Sigmoid colon (tissue), 7 donors: Measurements from ENCODE around the gene PRKG1. TPM values are rescaled to one million over a fixed set of nuclear protein-coding genes. Genes with fewer than 3 reads are reported as not detected.

Experiments used
- DNase-seq: peaks from one replicate; pipeline ENCODE4 v3.0.0-alpha.2; 2019
- H3K27ac ChIP-seq, 4 donors: fragments of 200-600 bp; sonication (generic); one replicate each; pipeline ENCODE4 v1.5.1; 2016 to 2019; ENCODE audit warnings: mild to moderate bottlenecking in 1 of 4
- H3K27me3 ChIP-seq, 3 donors: fragments of 200-600 bp; sonication (generic); one replicate each; pipeline ENCODE4 v1.5.1; 2019; ENCODE audit warnings: mild to moderate bottlenecking in 1 of 3
- H3K36me3 ChIP-seq, 4 donors: fragments of 200-600 bp; sonication (generic); one replicate each; pipeline ENCODE4 v1.5.1; 2016 to 2019
- H3K4me1 ChIP-seq, 4 donors: fragments of 200-600 bp; sonication (generic); one replicate each; pipeline ENCODE4 v1.5.1; 2017 to 2019
- H3K4me3 ChIP-seq, 4 donors: fragments of 200-600 bp; sonication (generic); one replicate each; pipeline ENCODE4 v1.5.1; 2017 to 2019; ENCODE audit warnings: mild to moderate bottlenecking in 2 of 4, moderate library complexity in 1 of 4
- H3K9me3 ChIP-seq, 4 donors: fragments of 200-600 bp in 3 of 4; sonication (generic) in 3 of 4; one replicate each; pipeline versions ENCODE4 v1.5.1 to v1.6.1; 2013 to 2019
- CTCF ChIP-seq, 4 experiments: fragments of 450-650 bp in 3 of 4; fragments of 200-600 bp in 1 of 4; IDR thresholded peaks; one replicate each; pipeline ENCODE4 v1.5.1; 2016 to 2019; ENCODE audit warnings: antibody characterized with exemption in 4 of 4, mild to moderate bottlenecking in 3 of 4, moderate library complexity in 2 of 4
- EP300 ChIP-seq, 4 donors: sonication (generic); formaldehyde crosslinking; IDR thresholded peaks; one replicate each; pipeline ENCODE4 v1.6.1; 2017; ENCODE audit warnings: antibody characterized with exemption in 4 of 4
- POLR2A ChIP-seq, 2 donors: fragments of 450-650 bp; IDR thresholded peaks; one replicate each; pipeline ENCODE4 v1.6.1; 2016; ENCODE audit warnings: antibody characterized with exemption in 2 of 2, mild to moderate bottlenecking in 2 of 2, moderate library complexity in 2 of 2
- POLR2AphosphoS5 ChIP-seq, 4 donors: sonication (generic); formaldehyde crosslinking; IDR thresholded peaks; one replicate each; pipeline ENCODE4 v1.6.1; 2017; ENCODE audit warnings: antibody characterized with exemption in 4 of 4
- WGBS, 2 donors: extraction: QIAGEN DNeasy Blood & Tissue Kit; methylation state at CpG; one replicate each; pipeline ENCODE4 v1.1.7; 2013; 5-methylcytosine and 5-hydroxymethylcytosine counted together
- intact Hi-C: fragments of 100-400 bp; cut with DNase I; formaldehyde crosslinking; loops from one replicate; pipeline ENCODE4 v1.15.1; 2023
- polyA plus RNA-seq, 3 donors: library from polyadenylated mRNA; stranded (reverse); fragments of 200-250 nt; gene quantifications; one replicate each; pipeline ENCODE4 v1.2.3, GENCODE V29; 2013
- small RNA-seq, 3 donors: library from RNA; depleted of rRNA; stranded (forward); fragments of <200 nt; gene quantifications; one replicate each; pipeline ENCODE3, GENCODE V24; 2016
- total RNA-seq, 4 donors: library from RNA; depleted of rRNA; stranded (reverse); fragments of >200 nt; gene quantifications; one replicate each; pipeline ENCODE4 v1.1.0, GENCODE V29; 2016
- donor health status: healthy with polysubstance abuse.
- donor health status: Bipolar disorder and iron deficiency.
- donor health status: healthy.

The PRKG1 gene
- total and polyA plus RNA-seq, 7 donors, result 3.7 to 92.9 (median 60.2) TPM

GRCh38 chr10:52347327-52347667 lies 1273.0 kb downstream of the PRKG1 start:
- peak; percentile 60 for DNase-seq
- H3K9me3 ChIP-seq, result no peaks in the 10 kb centered on the region
- no peaks in the 10 kb centered on the region for H3K36me3 ChIP-seq
- H3K4me3 ChIP-seq, result no peak overlapping the region
- H3K27me3 ChIP-seq, result no peaks in the 10 kb centered on the region
- H3K4me1 ChIP-seq, result no peaks in the 10 kb centered on the region
- intact Hi-C loops, result no loop called here
- no peak overlapping the region for H3K27ac ChIP-seq
- TF ChIP-seq POLR2A (IDR thresholded peaks at IDR 0.05) (no peak), EP300 (IDR thresholded peaks at IDR 0.05) (no peak), CTCF (IDR thresholded peaks at IDR 0.05) (no peak), POLR2AphosphoS5 (IDR thresholded peaks at IDR 0.05) (no peak)
- WGBS, 2 donors, result 91 to 93% methylated on average over 5 of the region's 5 CpGs

Small RNA genes within 50 kb of the gene (small RNA-seq; reads per million reads assigned to genes)
- gene MIR605, result 0 to 0.18 (median 0) reads per million in 3 donors

Other genes with a start within 250 kb of the PRKG1 start
- gene A1CF, start 188.9 kb upstream of the PRKG1 start, total RNA-seq, result 1 to 10 TPM in 1 of 4 donors, under 1 TPM in 1, not detected in 2; 0.36 to 1.7 TPM
- gene A1CF, start 188.9 kb upstream of the PRKG1 start, polyA plus RNA-seq, result 10 to 100 TPM in 2 of 3 donors, 1 to 10 TPM in 1; 8.4 to 22.0 (median 13.8) TPM